ENCODE results near the gene PTH2. TPM values are rescaled to one million over a fixed set of nuclear protein-coding genes. Genes with fewer than 3 reads are reported as not detected.
A peak's percentile ranks its signal among the peaks of the same experiment; 100 is the strongest.

The PTH2 gene
- total and polyA plus RNA-seq, 2 donors (not counting 1 experiment from before 2014, with no cell fraction given), result not detected

GRCh38 chr19:49409441-49410029 is 13.7 kb downstream of the PTH2 start:
- DNase-seq (ENCODE audit: low read depth in 2 of 2), result no peak
- Histone ChIP-seq H3K27ac (ENCODE audit: insufficient read depth, low read length) (no peak overlapping the region), H3K4me1 (ENCODE audit: control insufficient read depth, extremely low read depth, insufficient read depth, low read length) (no peaks in the 10 kb centered on the region), H3K9me3 (ENCODE audit: control insufficient read depth, insufficient read depth, low read depth, low read length) (no peaks in the 10 kb centered on the region), H3K9ac (ENCODE audit: insufficient read depth, low read length) (no peak overlapping the region), H3K4me3 (replicated peaks in 1 of 4; ENCODE audit: control extremely low read depth in 1 of 4, insufficient read depth in 1 of 4, low read depth in 3 of 4, low read length in 4 of 4) (no peak overlapping the region), H4K20me1 (ENCODE audit: control insufficient read depth, extremely low read depth, insufficient read depth, low read length) (no peaks in the 10 kb centered on the region), H2AFZ (ENCODE audit: low read length) (no peak overlapping the region), H3K36me3 (ENCODE audit: control insufficient read depth, insufficient read depth, low read length) (no peaks in the 10 kb centered on the region), H3K4me2 (ENCODE audit: extremely low read depth, insufficient read depth, low read length) (no peak overlapping the region), H3K27me3 (ENCODE audit: control insufficient read depth, insufficient read depth, low read length) (peaks cover 4% of the 10 kb centered on the region), H3K79me2 (ENCODE audit: control insufficient read depth, insufficient read depth, low read length) (no peaks in the 10 kb centered on the region)
- TF ChIP-seq CTCF (conservative IDR thresholded peaks at IDR 0.05 in 1 of 2, IDR thresholded peaks at IDR 0.05 in 1 of 2; ENCODE audit: low read depth in 1 of 2, low read length in 2 of 2) (no peak), EZH2 (IDR thresholded peaks at IDR 0.05; ENCODE audit: low read length, missing control alignments) (no peak)

GRCh38 chr19:49408816-49409440 is 14.3 kb downstream of the PTH2 start:
- Histone ChIP-seq H2AFZ (ENCODE audit: low read length) (no peak overlapping the region), H3K9ac (ENCODE audit: insufficient read depth, low read length) (no peak overlapping the region), H3K9me3 (ENCODE audit: control insufficient read depth, insufficient read depth, low read depth, low read length) (no peaks in the 10 kb centered on the region), H3K4me1 (ENCODE audit: control insufficient read depth, extremely low read depth, insufficient read depth, low read length) (no peaks in the 10 kb centered on the region), H4K20me1 (ENCODE audit: control insufficient read depth, extremely low read depth, insufficient read depth, low read length) (no peaks in the 10 kb centered on the region), H3K27me3 (ENCODE audit: control insufficient read depth, insufficient read depth, low read length) (peaks cover 7% of the 10 kb centered on the region), H3K36me3 (ENCODE audit: control insufficient read depth, insufficient read depth, low read length) (no peaks in the 10 kb centered on the region), H3K79me2 (ENCODE audit: control insufficient read depth, insufficient read depth, low read length) (no peaks in the 10 kb centered on the region), H3K4me2 (ENCODE audit: extremely low read depth, insufficient read depth, low read length) (no peak overlapping the region), H3K27ac (ENCODE audit: insufficient read depth, low read length) (no peak overlapping the region), H3K4me3 (replicated peaks in 1 of 4; ENCODE audit: control extremely low read depth in 1 of 4, insufficient read depth in 1 of 4, low read depth in 3 of 4, low read length in 4 of 4) (no peak overlapping the region)
- DNase-seq (ENCODE audit: low read depth in 2 of 2), result peak in 1 of 2 donors; percentile 14
- no peak for TF ChIP-seq CTCF (conservative IDR thresholded peaks at IDR 0.05 in 1 of 2, IDR thresholded peaks at IDR 0.05 in 1 of 2; ENCODE audit: low read depth in 1 of 2, low read length in 2 of 2)

- no peaks in the 10 kb centered on the region for H3K36me3 ChIP-seq (ENCODE audit: control insufficient read depth, insufficient read depth, low read length)
- DNase-seq (ENCODE audit: low read depth in 2 of 2), result no peak
- no peaks in the 10 kb centered on the region for H3K9me3 ChIP-seq (ENCODE audit: control insufficient read depth, insufficient read depth, low read depth, low read length)
- H3K4me1 ChIP-seq (ENCODE audit: control insufficient read depth, extremely low read depth, insufficient read depth, low read length), result no peaks in the 10 kb centered on the region
- TF ChIP-seq CTCF (conservative IDR thresholded peaks at IDR 0.05 in 1 of 2, IDR thresholded peaks at IDR 0.05 in 1 of 2; ENCODE audit: low read depth in 1 of 2, low read length in 2 of 2) (no peak), EZH2 (IDR thresholded peaks at IDR 0.05; ENCODE audit: low read length, missing control alignments) (no peak)
- no peak overlapping the region for H3K9ac ChIP-seq (ENCODE audit: insufficient read depth, low read length)
- H2AFZ ChIP-seq (ENCODE audit: low read length), result no peak overlapping the region
- H3K4me3 ChIP-seq (replicated peaks in 1 of 4; ENCODE audit: control extremely low read depth in 1 of 4, insufficient read depth in 1 of 4, low read depth in 3 of 4, low read length in 4 of 4), result no peak overlapping the region
- H3K27me3 ChIP-seq (ENCODE audit: control insufficient read depth, insufficient read depth, low read length), result peaks cover 10% of the 10 kb centered on the region
- no peaks in the 10 kb centered on the region for H4K20me1 ChIP-seq (ENCODE audit: control insufficient read depth, extremely low read depth, insufficient read depth, low read length)
- H3K27ac ChIP-seq (ENCODE audit: insufficient read depth, low read length), result no peak overlapping the region
- no peaks in the 10 kb centered on the region for H3K79me2 ChIP-seq (ENCODE audit: control insufficient read depth, insufficient read depth, low read length)
- H3K4me2 ChIP-seq (ENCODE audit: extremely low read depth, insufficient read depth, low read length), result no peak overlapping the region
Measured at GRCh38 chr19:49407482-49408015, 15.7 kb downstream of the PTH2 start.
